GM19328 (cell line): Measurements from ENCODE around the gene FAM83C.

Experiments
- ATAC-seq: cut with Tn5 transposase; IDR thresholded peaks from one replicate; pipeline ENCODE4 v1.9.1; 2021; ENCODE audit warnings: mild to moderate bottlenecking, moderate library complexity; ENCODE audit not compliant: unreplicated experiment

The FAM83C gene

GRCh38 chr20:35238170-35238569, 54.1 kb downstream of the FAM83C start:
- ATAC-seq, result no peak

GRCh38 chr20:35237486-35237885, 54.7 kb downstream of the FAM83C start:
- ATAC-seq, result no peak

GRCh38 chr20:35235881-35236280, 56.3 kb downstream of the FAM83C start:
- no peak for ATAC-seq
